B cell (primary cell): Measurements from ENCODE around the gene MAP4K4.

Experiments used
- CTCF ChIP-seq: fragments of 200-600 bp; IDR thresholded peaks from one replicate; pipeline ENCODE4 v1.8.0; 2022; ENCODE audit warnings: antibody characterized with exemption, mild to moderate bottlenecking
- EZH2 ChIP-seq: IDR thresholded peaks from 2 replicates; pipeline ENCODE4 v1.6.1; 2012; ENCODE audit warnings: borderline replicate concordance, low read depth, mild to moderate bottlenecking, moderate library complexity, low read length; ENCODE audit not compliant: insufficient read depth, poor library complexity, severe bottlenecking

GRCh38 chr2:101788565-101788964, 91.1 kb downstream of the MAP4K4 start:
- TF ChIP-seq EZH2 (no peak), CTCF (no peak)
